HepG2 (cell line): ENCODE measurements around the gene P4HA3. TPM values are rescaled to one million over a fixed set of nuclear protein-coding genes. Genes with fewer than 3 reads are reported as not detected.

ENCODE experiments used
- ATAC-seq: fragments of 200-7000 bp; cut with Tn5 transposase; 3 replicates; pipeline ENCODE4 v1.9.1; 2020; ENCODE audit warnings: mild to moderate bottlenecking, moderate library complexity
- BruUV-seq: library from RNA; stranded (reverse); fragments of 400-500 nt; replicated peaks from 2 replicates; lab custom pipeline; 2021; lab: Mats Ljungman, UMichigan
- CTCF ChIA-PET: fragments of 300-600 bp; formaldehyde crosslinking; extraction: SDS; loops from one replicate; lab custom pipeline; 2021; ENCODE audit warnings: low total read pairs, inconsistent platforms, low intra/inter-chr PET ratio; lab: Yijun Ruan, JAX
- POLR2A ChIA-PET: fragments of 350-600 bp; sonication (Branson Sonifier 250); formaldehyde crosslinking; loops from one replicate; lab custom pipeline; 2020; ENCODE audit warnings: antibody characterized with exemption, inconsistent platforms; lab: Yijun Ruan, JAX
- DNase-seq: peaks from one replicate; pipeline ENCODE4 v3.0.0-alpha.2; 2015; ENCODE audit warnings: low spot score
- FAIRE-seq: peaks from 3 replicates; lab custom pipeline; 2011; peaks lifted over from hg19 to GRCh38; lab: Jason Lieb, UNC
- H2AFZ ChIP-seq: one replicate; pipeline ENCODE4 v1.6.1; 2011; ENCODE audit warnings: low read length, inconsistent platforms
- H3K27ac ChIP-seq: fragments of 300-600 bp; 3 replicates; pipeline ENCODE4 v1.8.0; 2011; ENCODE audit warnings: mixed run types, mild to moderate bottlenecking, mixed read lengths, low read length, inconsistent platforms; ENCODE audit not compliant: insufficient read depth; ENCODE audit errors: extremely low read length
- H3K27me3 ChIP-seq, 2 experiments: fragments of 200-600 bp in 1 of 2; 2 replicates in 1 of 2; 3 replicates in 1 of 2; pipeline versions ENCODE4 v1.6.0 to v1.8.0; 2011; ENCODE audit warnings: low read length in 2 of 2, mild to moderate bottlenecking in 2 of 2, moderate library complexity in 2 of 2, inconsistent platforms in 1 of 2; ENCODE audit not compliant: insufficient read depth in 2 of 2, control insufficient read depth in 1 of 2
- H3K36me3 ChIP-seq, 2 experiments: fragments of 200-600 bp in 1 of 2; replicated peaks in 1 of 2; 2 replicates in 1 of 2; 3 replicates in 1 of 2; pipeline versions ENCODE4 v1.5.1 to v1.8.0; 2011; ENCODE audit warnings: low read length in 2 of 2, inconsistent platforms in 1 of 2; ENCODE audit not compliant: insufficient read depth in 2 of 2, control insufficient read depth in 1 of 2
- H3K4me1 ChIP-seq: 2 replicates; pipeline ENCODE4 v1.5.1; 2012; ENCODE audit warnings: low read length, inconsistent platforms; ENCODE audit not compliant: insufficient read depth
- H3K4me2 ChIP-seq: 2 replicates; pipeline ENCODE4 v1.6.0; 2011; ENCODE audit warnings: low read depth, low read length, inconsistent platforms
- H3K4me3 ChIP-seq, 3 experiments: fragments of 200-600 bp in 1 of 3; sonication (generic), shearing (Covaris generic) in 1 of 3; replicated peaks in 1 of 3; 2 replicates each; pipeline ENCODE4 v1.5.1; 2011 to 2016; ENCODE audit warnings: low read length in 3 of 3, inconsistent platforms in 2 of 3, low read depth in 2 of 3, mild to moderate bottlenecking in 2 of 3, control low read depth in 1 of 3, mixed read lengths in 1 of 3; ENCODE audit not compliant: insufficient read depth in 1 of 3
- H3K79me2 ChIP-seq: one replicate; pipeline ENCODE4 v1.6.1; 2011; ENCODE audit warnings: low read length, inconsistent platforms; ENCODE audit not compliant: insufficient read depth
- H3K9ac ChIP-seq: 2 replicates; pipeline ENCODE4 v1.6.0; 2011; ENCODE audit warnings: mild to moderate bottlenecking, low read depth, low read length, inconsistent platforms; ENCODE audit not compliant: insufficient read depth
- H3K9me3 ChIP-seq: 2 replicates; pipeline ENCODE4 v1.5.1; 2012; ENCODE audit warnings: mild to moderate bottlenecking, low read length
- H4K20me1 ChIP-seq: 2 replicates; pipeline ENCODE4 v1.6.0; 2011; ENCODE audit warnings: inconsistent platforms, mild to moderate bottlenecking, low read length, moderate library complexity; ENCODE audit not compliant: insufficient read depth
- ARNT2 ChIP-seq: sonication (generic); formaldehyde crosslinking; IDR thresholded peaks from 2 replicates; pipeline ENCODE4 v1.8.0; 2022; ENCODE audit warnings: mild to moderate bottlenecking, low read depth, missing genetic modification reagents, moderate library complexity
- MED13 ChIP-seq: sonication (generic); formaldehyde crosslinking; IDR thresholded peaks from 2 replicates; pipeline ENCODE4 v1.5.0; 2020; ENCODE audit warnings: missing genetic modification reagents
- PTBP1 ChIP-seq: fragments of 200-400 bp; formaldehyde crosslinking; IDR thresholded peaks from 2 replicates; pipeline ENCODE4 v1.6.1; 2018; ENCODE audit warnings: low read length, low read depth; ENCODE audit not compliant: poor library complexity, severe bottlenecking
- SIN3B ChIP-seq: fragments of 150-350 bp; IDR thresholded peaks from 2 replicates; pipeline ENCODE4 v1.6.1; 2014; ENCODE audit warnings: low read length
- SPEN ChIP-seq: sonication (generic); formaldehyde crosslinking; IDR thresholded peaks from 2 replicates; pipeline ENCODE4 v1.5.1; 2020; ENCODE audit warnings: low read depth, mild to moderate bottlenecking, missing genetic modification reagents
- ZGPAT ChIP-seq: IDR thresholded peaks from 2 replicates; pipeline ENCODE4 v1.6.1; 2016; ENCODE audit warnings: mild to moderate bottlenecking
- ZNF180 ChIP-seq: sonication (generic); formaldehyde crosslinking; IDR thresholded peaks from 2 replicates; pipeline ENCODE4 v1.4.0; 2020; ENCODE audit warnings: low read depth, missing genetic modification reagents, borderline replicate concordance
- ZNF646 ChIP-seq: sonication (generic); formaldehyde crosslinking; IDR thresholded peaks from 2 replicates; pipeline ENCODE4 v1.9.0; 2021; ENCODE audit warnings: mild to moderate bottlenecking, missing genetic modification reagents
- WGBS: methylation state at CpG from one replicate; pipeline ENCODE4 v1.1.6; 2017; ENCODE audit warnings: low lambda C conversion rate; 5-methylcytosine and 5-hydroxymethylcytosine counted together
- in situ Hi-C: cut with HindIII; loops from 2 replicates; pipeline ENCODE4 v1.10.0; 2017; ENCODE audit warnings: low pct_unique_long_range_greater_than_20kb; ENCODE audit not compliant: extremely low pct_ligation_motif_present
- intact Hi-C: fragments of 100-400 bp; cut with micrococcal nuclease; formaldehyde crosslinking; loops from one replicate; pipeline ENCODE4 v1.10.0; 2022; ENCODE audit not compliant: unreplicated experiment
- polyA plus RNA-seq, 8 experiments: library from polyadenylated mRNA; depleted of rRNA in 3 of 8; stranded (reverse) in 7 of 8; unstranded in 1 of 8; fragments of >200 nt; fragmentation: Illumina TruSeq in 4 of 8; extraction: Trizol in 4 of 8; gene quantifications; 2 replicates each; pipeline versions ENCODE4 v1.2.1 to v1.2.3, GENCODE V29; 2011 to 2016; ENCODE audit warnings: low read depth in 4 of 8, missing spikeins in 1 of 8, mixed read lengths in 1 of 8; ENCODE audit not compliant: insufficient read depth in 1 of 8
- total RNA-seq, 5 experiments: library from RNA; depleted of rRNA; stranded (reverse); fragments of >200 nt; fragmentation: Illumina TruSeq; extraction: Trizol; gene quantifications; 2 replicates each; pipeline ENCODE4 v1.2.3, GENCODE V29; 2016; ENCODE audit warnings: low read depth in 1 of 5
- TF ChIP-seq, protein P1 (sequence below): sonication (generic); formaldehyde crosslinking; IDR thresholded peaks from 2 replicates; pipeline ENCODE4 v1.4.0; 2020; ENCODE audit warnings: missing genetic modification reagents
- TF ChIP-seq, protein P2 (sequence below): sonication (generic); formaldehyde crosslinking; IDR thresholded peaks from 2 replicates; pipeline ENCODE4 v1.4.0; 2020; ENCODE audit warnings: missing genetic modification reagents; ENCODE audit errors: not compliant biosample characterization
- TF ChIP-seq, protein P3 (sequence below): sonication (generic); formaldehyde crosslinking; IDR thresholded peaks from 2 replicates; pipeline ENCODE4 v1.4.0; 2020; ENCODE audit warnings: missing genetic modification reagents

The P4HA3 gene
- total and polyA plus RNA-seq, 2 of the 13 experiments (the other 11 are each of a cell fraction or from before 2014, with no cell fraction given), result not detected

DNA sequence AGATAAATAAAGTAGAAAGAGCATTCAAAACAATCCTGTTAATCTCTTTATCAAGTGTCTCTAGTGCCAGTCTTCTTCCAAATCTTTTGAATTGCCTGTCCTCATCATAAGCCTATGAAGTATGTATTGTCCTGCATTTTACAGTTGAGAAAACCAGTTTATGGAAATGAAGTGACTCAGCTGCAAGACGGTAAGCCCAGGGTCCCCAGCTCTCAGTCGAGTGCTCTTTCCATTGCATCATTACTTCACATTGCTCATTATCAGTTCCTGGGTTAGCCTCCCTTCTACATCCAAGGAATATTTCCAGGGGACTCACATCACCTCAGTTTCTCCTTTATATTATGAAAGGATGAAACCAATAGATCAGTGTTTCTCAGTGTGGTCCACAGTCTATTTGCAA is 9.1 kb upstream of the P4HA3 start (continued):
- TF ChIP-seq ARNT2 (no peak), PTBP1 (no peak), ZGPAT (no peak), MED13 (CRISPR knock-in tag) (no peak)
- TF ChIP-seq, protein P1, sequence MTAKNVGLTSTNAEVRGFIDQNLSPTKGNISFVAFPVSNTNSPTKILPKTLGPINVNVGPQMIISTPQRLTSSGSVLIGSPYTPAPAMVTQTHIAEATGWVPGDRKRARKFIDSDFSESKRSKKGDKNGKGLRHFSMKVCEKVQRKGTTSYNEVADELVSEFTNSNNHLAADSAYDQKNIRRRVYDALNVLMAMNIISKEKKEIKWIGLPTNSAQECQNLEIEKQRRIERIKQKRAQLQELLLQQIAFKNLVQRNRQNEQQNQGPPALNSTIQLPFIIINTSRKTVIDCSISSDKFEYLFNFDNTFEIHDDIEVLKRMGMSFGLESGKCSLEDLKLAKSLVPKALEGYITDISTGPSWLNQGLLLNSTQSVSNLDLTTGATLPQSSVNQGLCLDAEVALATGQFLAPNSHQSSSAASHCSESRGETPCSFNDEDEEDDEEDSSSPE (CRISPR knock-in tag), result no peak
- TF ChIP-seq, all 625 proteins: peak for 0

DNA sequence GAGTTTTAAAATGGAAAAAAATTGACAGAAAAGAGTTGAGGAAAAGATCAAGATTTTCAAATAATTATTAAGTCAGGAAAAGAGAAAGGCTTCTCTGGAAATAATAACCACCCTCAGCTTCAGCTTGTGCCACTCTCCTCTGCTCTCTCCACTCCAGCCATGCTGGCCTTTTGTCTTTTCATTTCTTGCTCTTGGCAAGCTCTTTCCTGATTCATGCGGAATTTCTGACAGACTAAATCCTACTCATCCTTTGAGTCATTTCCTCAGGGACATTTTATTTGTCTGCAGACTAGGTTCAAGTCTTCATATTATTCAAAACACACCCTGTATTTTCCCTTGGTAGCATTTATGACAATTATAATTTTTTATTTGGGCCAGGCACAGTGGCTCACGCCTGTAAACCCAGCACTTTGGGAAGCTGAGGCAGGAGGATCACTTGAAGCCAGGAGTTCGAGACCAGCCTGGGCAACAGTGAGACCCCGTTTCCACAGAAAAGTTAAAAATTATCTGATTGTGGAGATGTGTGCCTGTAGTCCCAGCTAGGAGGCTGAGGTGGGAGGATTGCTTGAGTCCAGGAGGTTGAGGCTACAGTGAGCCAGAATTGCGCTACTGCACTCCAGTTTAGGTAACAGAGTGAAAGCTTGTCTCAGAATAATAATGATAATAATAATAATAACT is 7.8 kb upstream of the P4HA3 start:
- BruUV-seq, result no TSS peak
- intact Hi-C loops (no loop called here), in situ Hi-C loops (no loop called here)
- no peaks in the 10 kb centered on the region for H3K79me2 ChIP-seq
- H3K36me3 ChIP-seq, result no peaks in the 10 kb centered on the region
- no peak overlapping the region for H2AFZ ChIP-seq
- DNase-seq (no peak), FAIRE-seq (no peak), ATAC-seq (no peak)
- no peak overlapping the region for H3K27ac ChIP-seq
- H3K27me3 ChIP-seq, result peaks cover 0 to 9% of the 10 kb centered on the region in 2 experiments; a peak in 2 of 5 replicates
- POLR2A ChIA-PET, result no interaction called here
- CTCF ChIA-PET, result no interaction called here
- H3K9me3 ChIP-seq, result peaks cover 14% of the 10 kb centered on the region
- no peaks in the 10 kb centered on the region for H3K4me1 ChIP-seq
- no peak overlapping the region for H3K4me3 ChIP-seq
- WGBS, result 13% methylated on average over 5 of the region's 5 CpGs
- no peak overlapping the region for H3K4me2 ChIP-seq
- no peak overlapping the region for H3K9ac ChIP-seq
- no peaks in the 10 kb centered on the region for H4K20me1 ChIP-seq
- TF ChIP-seq SPEN (CRISPR knock-in tag) (no peak), ZNF180 (no peak), SIN3B (no peak), ZNF646 (no peak)
- TF ChIP-seq, protein P2, sequence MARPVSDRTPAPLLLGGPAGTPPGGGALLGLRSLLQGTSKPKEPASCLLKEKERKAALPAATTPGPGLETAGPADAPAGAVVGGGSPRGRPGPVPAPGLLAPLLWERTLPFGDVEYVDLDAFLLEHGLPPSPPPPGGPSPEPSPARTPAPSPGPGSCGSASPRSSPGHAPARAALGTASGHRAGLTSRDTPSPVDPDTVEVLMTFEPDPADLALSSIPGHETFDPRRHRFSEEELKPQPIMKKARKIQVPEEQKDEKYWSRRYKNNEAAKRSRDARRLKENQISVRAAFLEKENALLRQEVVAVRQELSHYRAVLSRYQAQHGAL, result no peak
- TF ChIP-seq, protein P3, sequence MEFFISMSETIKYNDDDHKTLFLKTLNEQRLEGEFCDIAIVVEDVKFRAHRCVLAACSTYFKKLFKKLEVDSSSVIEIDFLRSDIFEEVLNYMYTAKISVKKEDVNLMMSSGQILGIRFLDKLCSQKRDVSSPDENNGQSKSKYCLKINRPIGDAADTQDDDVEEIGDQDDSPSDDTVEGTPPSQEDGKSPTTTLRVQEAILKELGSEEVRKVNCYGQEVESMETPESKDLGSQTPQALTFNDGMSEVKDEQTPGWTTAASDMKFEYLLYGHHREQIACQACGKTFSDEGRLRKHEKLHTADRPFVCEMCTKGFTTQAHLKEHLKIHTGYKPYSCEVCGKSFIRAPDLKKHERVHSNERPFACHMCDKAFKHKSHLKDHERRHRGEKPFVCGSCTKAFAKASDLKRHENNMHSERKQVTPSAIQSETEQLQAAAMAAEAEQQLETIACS (CRISPR knock-in tag), result no peak
